Loucy (cell line): ENCODE measurements around the gene ZNF423.

Source experiments
- EZH2phosphoT487 ChIP-seq: fragments of 200-600 bp; IDR thresholded peaks from 2 replicates; pipeline ENCODE4 v1.6.1; 2018; ENCODE audit warnings: antibody characterized with exemption, mild to moderate bottlenecking, moderate library complexity, borderline replicate concordance
- TF ChIP-seq, protein P1 (sequence below): fragments of 200-600 bp; sonication (generic); conservative IDR thresholded peaks from 2 replicates; pipeline ENCODE4 v1.5.1; 2014; ENCODE audit warnings: mild to moderate bottlenecking, antibody characterized with exemption, low read length

GRCh38 chr16:49833085-49833484 lies 22.8 kb downstream of the ZNF423 start:
- TF ChIP-seq, protein P1, sequence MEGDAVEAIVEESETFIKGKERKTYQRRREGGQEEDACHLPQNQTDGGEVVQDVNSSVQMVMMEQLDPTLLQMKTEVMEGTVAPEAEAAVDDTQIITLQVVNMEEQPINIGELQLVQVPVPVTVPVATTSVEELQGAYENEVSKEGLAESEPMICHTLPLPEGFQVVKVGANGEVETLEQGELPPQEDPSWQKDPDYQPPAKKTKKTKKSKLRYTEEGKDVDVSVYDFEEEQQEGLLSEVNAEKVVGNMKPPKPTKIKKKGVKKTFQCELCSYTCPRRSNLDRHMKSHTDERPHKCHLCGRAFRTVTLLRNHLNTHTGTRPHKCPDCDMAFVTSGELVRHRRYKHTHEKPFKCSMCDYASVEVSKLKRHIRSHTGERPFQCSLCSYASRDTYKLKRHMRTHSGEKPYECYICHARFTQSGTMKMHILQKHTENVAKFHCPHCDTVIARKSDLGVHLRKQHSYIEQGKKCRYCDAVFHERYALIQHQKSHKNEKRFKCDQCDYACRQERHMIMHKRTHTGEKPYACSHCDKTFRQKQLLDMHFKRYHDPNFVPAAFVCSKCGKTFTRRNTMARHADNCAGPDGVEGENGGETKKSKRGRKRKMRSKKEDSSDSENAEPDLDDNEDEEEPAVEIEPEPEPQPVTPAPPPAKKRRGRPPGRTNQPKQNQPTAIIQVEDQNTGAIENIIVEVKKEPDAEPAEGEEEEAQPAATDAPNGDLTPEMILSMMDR: no peak
- TF ChIP-seq EZH2phosphoT487: no peak
